Ishikawa (cell line): Measurements from ENCODE around the gene CHFR.

Experiments
- NFIC ChIP-seq: IDR thresholded peaks from 2 replicates; pipeline ENCODE4 v1.6.1; 2012
- TAF1 ChIP-seq: IDR thresholded peaks from 2 replicates; pipeline ENCODE4 v1.6.1; 2012; ENCODE audit warnings: low read depth, mild to moderate bottlenecking
- YY1 ChIP-seq: IDR thresholded peaks from 2 replicates; pipeline ENCODE4 v1.6.1; 2012; ENCODE audit warnings: low read depth

DNA sequence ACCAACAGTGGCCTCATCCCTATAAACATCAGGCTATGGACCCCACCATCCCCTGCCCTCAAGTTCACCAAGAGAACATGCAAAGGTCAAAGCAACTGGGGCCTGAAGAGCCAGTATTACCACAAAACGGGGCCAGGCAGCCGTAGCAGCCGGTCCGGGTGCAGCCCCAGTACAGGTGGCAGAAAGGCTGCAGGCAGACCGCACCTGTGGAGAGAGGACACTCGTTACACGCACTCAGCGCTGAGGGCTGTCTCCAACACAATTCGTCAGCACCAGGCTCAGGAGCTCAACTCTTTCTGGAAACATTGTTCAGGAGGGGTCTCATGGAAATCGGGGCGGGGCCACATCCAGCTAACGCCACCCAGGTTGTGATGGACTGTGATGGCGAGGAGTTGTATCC lies 38.9 kb downstream of the CHFR start:
- no peak for TF ChIP-seq YY1
- TF ChIP-seq NFIC, result no peak
- no peak for TF ChIP-seq TAF1
